H7 (cell line): ENCODE measurements around the gene ARL13A. TPM values are rescaled to one million over a fixed set of nuclear protein-coding genes. Genes with fewer than 3 reads are reported as not detected.
"Not testable (repeated sequence)": the region's sequence is repeated elsewhere in the genome, so short reads cannot be mapped to it uniquely, and the experiment has no call there.

Experiments used
- DNase-seq: peaks from one replicate; pipeline ENCODE4 v3.0.0; 2012
- H3K27me3 ChIP-seq: 2 replicates; pipeline ENCODE4 v1.6.0; 2011; ENCODE audit warnings: mild to moderate bottlenecking, low read length; ENCODE audit not compliant: control insufficient read depth, insufficient read depth
- H3K36me3 ChIP-seq: replicated peaks from 2 replicates; pipeline ENCODE4 v1.5.1; 2011; ENCODE audit warnings: low read length; ENCODE audit not compliant: control insufficient read depth, insufficient read depth
- H3K4me3 ChIP-seq: 2 replicates; pipeline ENCODE4 v1.5.1; 2011; ENCODE audit warnings: low read depth, mild to moderate bottlenecking, control low read depth, low read length, moderate library complexity; ENCODE audit not compliant: insufficient read depth
- total RNA-seq: library from RNA; depleted of rRNA; stranded (reverse); fragments of >200 nt; shearing (Covaris generic); gene quantifications from 2 replicates; pipeline ENCODE4 v1.2.3, GENCODE V29; 2014

ARL13A gene
- total RNA-seq, 1 experiment from 2014 or later, result not detected

DNA sequence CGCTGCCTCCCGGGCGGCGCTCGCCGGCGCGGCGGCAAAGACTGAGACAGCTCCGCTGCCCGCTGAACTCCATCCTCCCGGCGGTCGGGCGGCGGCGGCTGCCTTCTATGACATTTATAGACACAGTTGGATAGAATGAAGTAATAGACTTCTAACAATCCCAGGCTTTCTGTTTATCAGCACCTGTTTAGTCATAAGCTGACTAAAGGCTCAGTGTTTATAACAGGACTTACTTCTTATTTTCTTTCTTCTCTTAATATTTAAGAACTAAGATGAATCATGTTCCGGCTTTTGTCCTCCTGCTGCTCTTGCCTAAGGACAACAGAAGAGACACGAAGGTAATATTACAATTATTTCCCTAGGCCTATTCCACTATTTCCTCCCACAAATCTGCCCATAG lies 3.9 kb downstream of the ARL13A start:
- DNase-seq, result no peak
- no peaks in the 10 kb centered on the region for H3K36me3 ChIP-seq

DNA sequence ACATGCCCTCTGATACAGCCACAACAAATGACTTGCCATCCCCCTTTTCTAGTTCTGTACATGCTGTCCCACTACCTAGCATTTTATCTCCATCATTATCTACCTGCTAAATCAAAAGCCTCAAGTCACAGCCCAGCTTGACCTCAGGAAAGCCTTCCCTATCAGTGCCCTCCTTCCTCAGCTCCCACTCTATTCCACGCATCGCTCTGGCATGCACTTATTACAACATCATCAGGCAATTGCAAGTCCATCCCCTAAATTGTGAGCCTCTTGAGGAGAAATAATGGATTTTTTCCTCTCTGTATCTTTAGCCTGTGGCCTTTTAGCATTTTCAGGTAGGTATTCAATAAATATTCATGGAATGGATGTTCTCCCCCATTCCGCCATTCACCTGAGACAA lies 5.7 kb downstream of the ARL13A start:
- no peak for DNase-seq
- Histone ChIP-seq H3K27me3 (no peaks in the 10 kb centered on the region), H3K4me3 (no peak overlapping the region), H3K36me3 (no peaks in the 10 kb centered on the region)

More for the DNA sequence above, 3.9 kb downstream of the ARL13A start:
- no peak overlapping the region for H3K4me3 ChIP-seq
- no peaks in the 10 kb centered on the region for H3K27me3 ChIP-seq

DNA sequence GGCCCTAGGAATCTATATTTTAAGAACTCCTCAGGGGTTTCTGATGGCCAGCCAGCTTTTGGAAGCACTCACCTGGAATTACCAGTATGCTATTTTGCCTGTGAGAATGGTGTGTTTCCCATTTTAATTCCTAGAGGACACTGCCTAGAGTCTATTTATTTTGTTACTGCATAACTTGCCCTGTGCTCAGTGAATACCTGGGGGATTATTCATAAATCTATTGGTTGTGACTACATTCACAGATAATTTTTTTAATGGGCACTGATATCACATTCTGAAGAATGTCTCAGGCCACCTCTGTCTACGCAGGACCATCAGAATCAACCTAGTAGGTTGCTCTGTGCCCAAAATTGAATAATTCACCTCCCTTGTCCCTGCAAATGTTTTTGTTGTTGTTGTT lies 6.7 kb downstream of the ARL13A start:
- DNase-seq, result no peak
- Histone ChIP-seq H3K27me3 (no peaks in the 10 kb centered on the region), H3K36me3 (no peaks in the 10 kb centered on the region), H3K4me3 (no peak overlapping the region)

DNA sequence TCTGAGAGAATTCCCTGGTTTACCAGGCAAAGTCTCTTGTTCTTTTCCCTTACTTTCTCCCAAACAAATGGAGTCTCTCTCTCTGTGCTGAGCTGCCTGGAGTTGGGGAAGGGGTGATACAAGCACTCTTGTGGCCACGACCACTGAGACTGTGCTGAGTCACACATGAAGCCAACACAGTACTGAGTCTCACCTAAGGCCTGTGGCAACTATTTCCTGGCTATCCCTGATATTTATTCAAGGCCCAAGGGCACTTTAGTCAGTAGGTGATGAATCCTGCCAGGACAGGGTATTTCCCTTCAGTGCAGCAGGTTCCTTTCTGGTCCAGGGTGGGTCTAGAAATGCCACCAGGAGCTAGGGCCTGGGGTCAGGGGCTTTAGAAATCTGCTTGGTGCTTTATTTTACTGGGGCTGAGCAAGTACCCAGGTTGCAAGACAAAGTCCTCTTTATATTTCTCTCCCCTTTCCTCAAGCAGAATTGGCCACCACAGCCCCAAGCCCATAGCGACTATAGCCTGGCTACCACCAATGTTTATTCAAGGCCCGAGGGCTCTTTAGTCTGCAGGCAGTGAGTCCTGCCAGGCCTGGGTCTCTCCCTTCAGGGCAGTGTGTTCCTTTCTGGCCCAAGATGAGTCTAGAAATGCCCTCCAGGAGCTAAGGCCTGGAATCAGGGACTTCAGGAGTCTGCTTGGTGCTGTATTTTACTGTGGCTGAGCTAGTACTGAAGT lies 10.5 kb downstream of the ARL13A start:
- Histone ChIP-seq H3K27me3 (no peaks in the 10 kb centered on the region), H3K36me3 (no peaks in the 10 kb centered on the region), H3K4me3 (no peak overlapping the region)

DNA sequence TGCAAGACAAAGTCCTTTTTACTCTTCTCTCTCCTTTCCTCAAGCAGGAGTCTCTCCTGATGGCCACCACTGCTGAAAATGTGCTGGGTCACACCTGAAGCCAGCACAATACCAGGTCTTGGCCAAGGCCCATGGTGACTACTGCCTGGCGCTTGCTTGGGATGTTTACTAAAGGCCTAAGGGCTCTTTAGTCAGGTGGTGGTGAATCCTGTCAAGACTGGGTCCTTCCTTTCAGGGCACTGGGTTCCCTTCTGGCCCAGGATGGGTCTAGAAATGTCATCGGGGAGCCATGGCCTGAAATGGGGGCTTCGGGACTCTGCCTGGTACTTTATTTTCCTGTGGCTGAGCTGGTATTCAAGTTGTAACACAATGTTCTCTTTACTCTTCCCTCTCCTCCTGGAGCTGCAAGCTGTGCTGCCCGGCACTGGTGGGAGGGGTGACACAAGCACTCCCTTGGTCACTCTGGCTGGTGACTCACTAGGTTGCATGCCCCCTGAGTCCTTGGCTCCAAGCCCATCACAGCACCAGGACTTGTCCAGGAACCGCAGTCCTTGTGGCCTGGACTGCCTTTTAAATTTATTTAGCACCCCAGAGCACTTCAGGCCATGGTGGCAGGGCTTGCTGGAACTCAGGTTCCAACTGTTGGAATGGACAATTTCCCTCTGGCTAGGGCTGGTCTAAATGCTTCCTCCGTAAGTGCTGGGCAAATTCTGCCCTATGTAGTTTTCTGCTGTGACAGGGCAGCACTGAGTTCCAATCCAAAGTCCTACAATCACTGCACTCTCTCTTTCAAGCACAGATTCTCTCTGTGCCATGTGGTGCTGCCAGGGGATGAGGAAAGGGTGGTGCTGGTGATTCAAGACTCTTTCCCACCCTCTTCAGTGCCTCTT lies 11.3 kb downstream of the ARL13A start:
- no peaks in the 10 kb centered on the region for H3K27me3 ChIP-seq
- no peak for DNase-seq
- H3K36me3 ChIP-seq, result no peaks in the 10 kb centered on the region
- H3K4me3 ChIP-seq, result no peak overlapping the region

More for the DNA sequence above, 10.5 kb downstream of the ARL13A start:
- DNase-seq, result no peak

DNA sequence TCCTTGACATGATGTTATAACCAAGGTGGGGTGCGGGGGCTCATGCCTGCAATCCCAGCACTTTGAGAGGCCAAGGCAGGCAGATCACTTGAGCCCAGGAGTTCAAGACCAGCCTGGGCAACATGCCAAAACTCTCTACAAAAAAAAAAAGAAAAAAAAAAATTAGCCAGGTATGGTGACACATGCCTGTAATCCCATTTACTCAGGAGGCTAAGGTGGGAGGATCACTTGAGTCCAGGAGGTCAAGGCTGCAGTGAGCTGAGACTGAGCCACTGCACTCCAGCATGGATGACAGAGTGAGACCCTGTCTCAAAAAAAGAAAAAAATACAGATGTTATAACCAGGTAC lies 12.0 kb downstream of the ARL13A start:
- H3K4me3 ChIP-seq, H3K36me3 ChIP-seq, H3K27me3 ChIP-seq, DNase-seq: not testable (repeated sequence)

DNA sequence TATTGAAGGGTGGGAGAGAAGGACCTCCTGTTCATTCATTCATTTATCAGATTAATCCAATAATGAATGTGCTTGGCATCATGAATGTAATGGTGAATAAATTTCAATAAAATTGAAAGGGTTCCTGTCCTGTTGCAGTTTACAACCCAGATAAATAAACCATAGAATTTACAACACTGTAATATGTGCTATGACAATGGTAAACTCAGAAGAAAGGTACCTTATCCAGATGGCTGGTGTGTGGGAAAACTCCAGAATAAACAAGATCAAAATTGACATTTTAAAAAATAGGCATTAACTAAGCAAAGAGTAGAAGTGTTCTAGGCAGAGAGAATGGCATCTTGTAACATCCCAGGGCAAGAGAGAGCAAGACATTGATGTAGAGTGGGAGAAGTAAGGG lies 15.3 kb downstream of the ARL13A start:
- Histone ChIP-seq H3K27me3 (no peaks in the 10 kb centered on the region), H3K4me3 (no peak overlapping the region), H3K36me3 (no peaks in the 10 kb centered on the region)
- no peak for DNase-seq

DNA sequence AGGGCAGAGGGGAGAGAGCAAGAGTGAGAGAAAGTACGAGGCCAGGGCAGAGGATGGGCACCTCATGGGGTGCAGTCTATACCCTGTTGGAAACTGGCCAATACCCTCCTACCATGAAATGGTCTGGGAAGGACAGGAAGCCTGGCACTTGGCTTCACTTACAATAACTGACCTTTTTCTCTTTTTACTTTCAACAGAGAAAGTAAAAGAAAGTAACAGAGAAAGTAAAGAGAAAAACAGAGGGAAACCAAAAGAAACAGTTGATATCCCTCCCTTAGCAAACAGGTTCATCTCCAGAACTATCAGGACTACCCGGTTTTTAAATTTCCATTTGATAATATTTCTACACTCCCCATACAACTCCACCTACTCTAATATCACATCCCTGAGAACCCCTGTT lies 20.6 kb downstream of the ARL13A start:
- no peaks in the 10 kb centered on the region for H3K27me3 ChIP-seq
- no peak overlapping the region for H3K4me3 ChIP-seq
- H3K36me3 ChIP-seq, result no peaks in the 10 kb centered on the region
- DNase-seq, result no peak

DNA sequence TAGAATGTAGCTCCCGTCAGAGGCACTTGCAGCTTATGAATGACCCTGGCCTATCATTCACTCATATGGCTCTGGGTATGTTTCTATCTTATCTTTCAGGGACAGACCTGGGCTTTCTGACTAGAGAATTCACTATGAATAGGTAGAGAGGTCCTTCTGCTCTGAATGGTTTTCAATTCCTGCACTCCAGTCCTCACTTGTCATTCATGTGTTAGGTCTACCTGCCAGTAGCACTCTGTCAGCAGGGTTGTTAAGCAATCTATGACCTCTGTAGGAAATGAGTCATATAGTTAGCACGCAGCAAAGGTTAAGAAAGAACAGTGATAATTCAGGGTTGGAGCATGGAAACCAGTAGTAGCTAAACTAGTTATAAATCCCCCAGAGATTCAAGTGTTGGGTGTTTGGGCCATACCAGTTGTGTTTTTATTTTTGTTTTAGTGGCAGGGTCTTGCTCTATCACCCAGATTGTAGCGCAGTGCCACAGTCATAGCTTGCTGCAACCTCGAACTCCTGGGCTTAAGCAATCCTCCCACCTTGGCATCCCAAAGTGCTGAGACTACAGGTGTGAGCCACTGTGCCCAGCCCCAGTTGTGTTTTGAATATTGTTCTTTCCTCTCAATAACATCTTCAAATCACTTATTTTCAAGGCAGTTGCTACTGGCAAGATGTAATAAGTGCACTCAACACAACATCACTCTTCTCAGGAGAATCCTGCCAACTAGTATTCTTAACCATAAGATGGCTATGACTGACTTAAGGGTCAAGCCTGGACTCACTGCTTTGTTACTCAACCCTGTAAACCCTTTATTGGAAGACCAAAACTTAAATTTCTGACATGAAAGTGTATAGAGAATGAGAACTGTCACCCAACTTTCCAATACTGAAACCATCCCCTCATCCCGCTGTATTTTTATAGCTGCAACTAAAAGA lies 25.1 kb downstream of the ARL13A start:
- no peaks in the 10 kb centered on the region for H3K36me3 ChIP-seq
- H3K4me3 ChIP-seq, result no peak overlapping the region
- no peak for DNase-seq
- H3K27me3 ChIP-seq, result no peaks in the 10 kb centered on the region

DNA sequence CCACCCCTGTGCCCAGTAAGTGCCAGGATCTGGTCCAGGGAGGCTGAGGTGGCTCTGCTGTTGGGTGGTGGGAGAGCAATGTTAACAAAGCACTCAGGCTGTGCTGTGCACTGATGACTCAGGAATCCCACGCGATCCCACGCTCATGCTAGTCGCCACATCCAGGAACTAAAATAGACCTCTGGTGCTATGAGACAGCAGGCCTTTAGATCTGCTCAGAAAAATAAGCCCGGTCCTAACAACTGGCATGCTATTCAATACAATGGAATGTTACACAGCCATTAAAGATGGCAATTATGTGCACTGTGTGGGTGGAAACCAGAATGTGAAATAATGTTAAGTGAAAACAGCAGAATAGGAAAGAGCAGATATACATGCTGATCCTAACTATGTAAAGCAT lies 26.0 kb downstream of the ARL13A start:
- Histone ChIP-seq H3K27me3 (no peaks in the 10 kb centered on the region), H3K4me3 (no peak overlapping the region), H3K36me3 (no peaks in the 10 kb centered on the region)
- DNase-seq, result no peak

DNA sequence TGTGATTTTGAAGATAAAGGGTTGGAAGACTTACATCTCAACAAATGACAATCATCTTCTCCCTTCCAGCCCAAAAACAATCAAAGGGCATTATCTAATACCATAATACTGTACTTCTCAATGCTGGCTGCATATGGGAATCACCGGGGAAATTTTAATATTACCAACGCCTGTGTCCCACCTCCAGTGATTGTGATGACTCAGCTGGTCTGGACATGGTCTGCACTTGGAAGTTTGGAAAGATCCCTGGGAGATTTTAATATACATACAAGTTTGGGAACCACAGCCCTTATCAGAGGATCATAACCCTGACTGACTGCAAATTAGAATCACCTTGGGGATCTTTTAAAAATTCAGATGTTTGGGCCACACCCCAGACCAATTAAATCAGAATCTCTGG lies 29.9 kb downstream of the ARL13A start:
- Histone ChIP-seq H3K36me3 (no peaks in the 10 kb centered on the region), H3K27me3 (no peaks in the 10 kb centered on the region), H3K4me3 (no peak overlapping the region)
- DNase-seq, result no peak

DNA sequence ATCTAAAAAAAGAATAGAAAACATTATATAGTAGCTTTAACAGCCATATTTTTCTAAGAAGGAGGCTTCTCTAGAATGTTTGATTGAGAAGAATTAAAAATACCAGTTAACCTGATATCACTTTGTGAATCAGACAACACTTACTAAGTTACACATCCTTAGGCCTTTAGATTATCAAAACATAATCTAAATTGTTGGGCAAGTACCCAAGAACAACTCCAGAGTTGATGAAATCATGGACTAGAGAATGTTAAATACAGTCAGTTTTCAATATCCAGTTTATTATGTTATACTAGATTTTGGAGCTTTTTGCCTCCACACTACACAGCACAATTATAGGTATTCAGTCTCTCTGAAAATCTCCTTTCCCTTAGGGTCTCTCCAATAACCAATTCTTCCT lies 39.6 kb downstream of the ARL13A start:
- no peak for DNase-seq
- Histone ChIP-seq H3K36me3 (no peaks in the 10 kb centered on the region), H3K27me3 (no peaks in the 10 kb centered on the region), H3K4me3 (no peak overlapping the region)

DNA sequence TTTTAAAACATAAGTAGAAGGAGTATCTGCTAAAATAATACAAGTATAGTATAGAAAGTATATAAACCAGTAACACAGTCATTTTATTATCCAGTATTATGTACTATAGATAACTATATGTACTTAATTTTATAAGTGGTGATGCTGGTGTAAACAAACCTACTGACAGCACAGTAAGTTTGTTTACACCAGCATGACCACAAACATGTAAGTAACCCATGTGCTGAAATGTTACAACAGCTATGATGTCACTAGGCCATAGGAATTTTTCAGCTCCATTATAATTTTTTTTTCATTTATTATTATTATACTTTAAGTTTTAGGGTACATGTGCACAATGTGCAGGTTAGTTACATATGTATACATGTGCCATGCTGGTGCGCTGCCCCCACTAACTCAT lies 42.5 kb downstream of the ARL13A start:
- not testable (repeated sequence) for H3K27me3 ChIP-seq, H3K36me3 ChIP-seq, H3K4me3 ChIP-seq, DNase-seq

DNA sequence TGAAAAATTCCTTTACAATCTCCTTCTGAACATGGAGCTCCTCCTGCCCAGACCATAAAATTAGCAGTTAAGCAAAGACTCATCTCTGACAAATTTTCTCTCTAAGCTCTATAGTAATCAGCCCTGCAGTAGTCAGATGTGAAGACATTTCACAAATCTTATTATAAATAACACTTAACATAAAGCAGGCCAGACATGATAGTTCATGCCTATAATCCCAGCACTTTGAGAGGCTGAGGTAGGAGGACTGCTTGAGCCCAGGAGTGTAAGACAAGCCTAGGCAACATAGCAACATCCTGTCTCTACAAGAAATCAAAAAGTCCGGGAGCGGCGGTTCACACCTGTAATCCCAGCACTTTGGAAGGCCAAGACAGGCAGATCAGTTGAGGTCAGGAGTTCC lies 52.5 kb downstream of the ARL13A start:
- no peak overlapping the region for H3K4me3 ChIP-seq
- no peak for DNase-seq
- no peaks in the 10 kb centered on the region for H3K27me3 ChIP-seq
- peaks cover 4% of the 10 kb centered on the region for H3K36me3 ChIP-seq
